Neuronal stem cell (in vitro differentiated cells): ENCODE data around the gene ARFGAP1.

Experiments
- DNase-seq: peaks from one replicate; pipeline ENCODE4 v3.0.0-alpha.2; 2013; ENCODE audit warnings: low spot score
- H2AFZ ChIP-seq: one replicate; pipeline ENCODE4 v1.6.1; 2013; ENCODE audit warnings: mild to moderate bottlenecking, low read length, inconsistent platforms
- H2AK5ac ChIP-seq: 2 replicates; pipeline ENCODE4 v1.6.1; 2013; ENCODE audit warnings: low read depth, mild to moderate bottlenecking, inconsistent platforms, low read length, moderate library complexity, mixed read lengths
- H2BK120ac ChIP-seq: 2 replicates; pipeline ENCODE4 v1.6.1; 2013; ENCODE audit warnings: low read depth, mild to moderate bottlenecking, inconsistent platforms, low read length, moderate library complexity, mixed read lengths
- H2BK12ac ChIP-seq: one replicate; pipeline ENCODE4 v1.6.1; 2013; ENCODE audit warnings: low read length, inconsistent platforms
- H2BK15ac ChIP-seq: 2 replicates; pipeline ENCODE4 v1.6.1; 2013; ENCODE audit warnings: mild to moderate bottlenecking, low read length, inconsistent platforms, mixed read lengths
- H2BK5ac ChIP-seq: one replicate; pipeline ENCODE4 v1.6.1; 2013; ENCODE audit warnings: inconsistent platforms, mild to moderate bottlenecking, low read length, moderate library complexity
- H3K14ac ChIP-seq: one replicate; pipeline ENCODE4 v1.6.1; 2013; ENCODE audit warnings: low read length, inconsistent platforms
- H3K18ac ChIP-seq: 2 replicates; pipeline ENCODE4 v1.6.1; 2013; ENCODE audit warnings: low read length, inconsistent platforms
- H3K23ac ChIP-seq: 2 replicates; pipeline ENCODE4 v1.6.1; 2013; ENCODE audit warnings: low read depth, mild to moderate bottlenecking, mixed read lengths, low read length, inconsistent platforms; ENCODE audit not compliant: poor library complexity
- H3K27ac ChIP-seq: replicated peaks from 3 replicates; pipeline ENCODE4 v1.5.1; 2013; ENCODE audit warnings: low read length, inconsistent platforms
- H3K27me3 ChIP-seq, 3 experiments: 2 replicates each; pipeline ENCODE4 v1.6.1; 2013; ENCODE audit warnings: low read length in 3 of 3, mild to moderate bottlenecking in 2 of 3, inconsistent platforms in 1 of 3, low read depth in 1 of 3, mixed read lengths in 1 of 3, moderate library complexity in 1 of 3; ENCODE audit not compliant: control insufficient read depth in 3 of 3, insufficient read depth in 3 of 3
- H3K36me3 ChIP-seq, 2 donors: replicated peaks in 1 of 2; 2 replicates each; pipeline ENCODE4 v1.6.1; 2013; ENCODE audit warnings: low read length in 2 of 2; ENCODE audit not compliant: control insufficient read depth in 2 of 2, insufficient read depth in 2 of 2
- H3K4ac ChIP-seq: 2 replicates; pipeline ENCODE4 v1.6.1; 2013; ENCODE audit warnings: inconsistent platforms, mild to moderate bottlenecking, low read length, moderate library complexity
- H3K4me1 ChIP-seq, 2 donors: 1 replicate in 1 of 2; 2 replicates in 1 of 2; pipeline ENCODE4 v1.6.1; 2013; ENCODE audit warnings: low read length in 2 of 2, low read depth in 1 of 2; ENCODE audit not compliant: control insufficient read depth in 2 of 2, insufficient read depth in 1 of 2
- H3K4me2 ChIP-seq: one replicate; pipeline ENCODE4 v1.6.1; 2013; ENCODE audit warnings: mild to moderate bottlenecking, low read length, inconsistent platforms; ENCODE audit not compliant: insufficient read depth, poor library complexity, severe bottlenecking
- H3K4me3 ChIP-seq, 2 donors: 2 replicates each; pipeline ENCODE4 v1.5.1; 2013; ENCODE audit warnings: low read length in 2 of 2, mild to moderate bottlenecking in 2 of 2, inconsistent platforms in 1 of 2, moderate library complexity in 1 of 2
- H3K79me1 ChIP-seq: one replicate; pipeline ENCODE4 v1.6.1; 2013; ENCODE audit warnings: low read depth, mild to moderate bottlenecking, inconsistent platforms, low read length, moderate library complexity
- H3K9ac ChIP-seq: one replicate; pipeline ENCODE4 v1.6.1; 2013; ENCODE audit warnings: mild to moderate bottlenecking, low read depth, low read length, inconsistent platforms; ENCODE audit not compliant: poor library complexity
- H3K9me3 ChIP-seq, 2 donors: replicated peaks in 1 of 2; 2 replicates each; pipeline versions ENCODE3 to v1.6.1; 2013; ENCODE audit warnings: low read length in 2 of 2, mild to moderate bottlenecking in 2 of 2, inconsistent platforms in 1 of 2, low read depth in 1 of 2, mixed read lengths in 1 of 2, moderate library complexity in 1 of 2; ENCODE audit not compliant: control insufficient read depth in 2 of 2, insufficient read depth in 1 of 2
- H4K8ac ChIP-seq: one replicate; pipeline ENCODE4 v1.6.1; 2013; ENCODE audit warnings: low read depth, mild to moderate bottlenecking, inconsistent platforms, low read length, moderate library complexity
- H4K91ac ChIP-seq: one replicate; pipeline ENCODE4 v1.6.1; 2013; ENCODE audit warnings: low read length, low read depth, mild to moderate bottlenecking, inconsistent platforms; ENCODE audit not compliant: poor library complexity
- WGBS, 2 donors: extraction: QIAGEN DNeasy Blood & Tissue Kit; methylation state at CpG; one replicate each; pipeline ENCODE4 v1.1.7; 2013; ENCODE audit warnings: missing lambda C conversion rate in 2 of 2, mixed read lengths in 1 of 2; ENCODE audit not compliant: insufficient read length in 2 of 2, insufficient replicate concordance in 1 of 2; ENCODE audit errors: extremely low coverage in 2 of 2; 5-methylcytosine and 5-hydroxymethylcytosine counted together

The ARFGAP1 gene

DNA sequence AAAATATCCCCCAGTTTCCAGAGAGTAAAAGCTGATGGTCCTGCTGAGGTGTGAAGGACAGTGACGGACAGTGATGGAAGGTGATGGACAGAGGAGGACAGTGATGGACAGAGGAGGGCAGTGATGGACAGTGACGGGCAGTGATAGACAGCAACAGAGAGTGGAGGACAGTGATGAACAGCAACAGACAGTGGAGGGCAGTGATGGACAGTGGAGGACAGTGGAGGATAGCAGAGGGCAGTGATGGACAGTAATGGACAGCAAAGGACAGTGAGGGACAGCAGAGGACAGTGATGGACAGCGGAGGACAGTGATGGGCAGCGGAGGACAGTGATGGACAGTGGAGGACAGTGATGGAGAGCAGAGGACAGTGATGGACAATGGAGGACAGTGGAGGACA lies 15.7 kb upstream of the ARFGAP1 start:
- H3K9me3 ChIP-seq: peaks cover 0 to 18% of the 10 kb centered on the region in 2 donors
- H2BK12ac ChIP-seq: no peak overlapping the region
- no peak overlapping the region for H3K4ac ChIP-seq
- no peak overlapping the region for H3K4me2 ChIP-seq
- no peak overlapping the region for H3K18ac ChIP-seq
- H3K9ac ChIP-seq: peak overlapping the region; percentile 37
- peak overlapping the region; percentile 26 for H2BK15ac ChIP-seq
- H2AFZ ChIP-seq: no peak overlapping the region
- no peak overlapping the region for H2BK120ac ChIP-seq
- peaks cover 4% of the 10 kb centered on the region for H3K79me1 ChIP-seq
- H3K4me1 ChIP-seq: peaks cover 41 to 47% of the 10 kb centered on the region in 2 donors
- H3K27ac ChIP-seq: no peak overlapping the region
- peak overlapping the region in 1 of 2 donors; percentile 47 for H3K4me3 ChIP-seq
- no peaks in the 10 kb centered on the region for H3K27me3 ChIP-seq
- no CpG with 5 or more reads among the region's 4 CpGs for WGBS, 2 donors
- no peak overlapping the region for H3K23ac ChIP-seq
- H3K36me3 ChIP-seq: peaks cover 0 to 1% of the 10 kb centered on the region in 2 donors
- H4K8ac ChIP-seq: no peak overlapping the region
- H4K91ac ChIP-seq: no peak overlapping the region
- peak overlapping the region; percentile 40 for H3K14ac ChIP-seq
- no peak for DNase-seq
- H2AK5ac ChIP-seq: no peak overlapping the region
- peak overlapping the region; percentile 30 for H2BK5ac ChIP-seq

- no peak overlapping the region for H3K4me2 ChIP-seq
- peak overlapping the region; percentile 78 for H3K9ac ChIP-seq
- DNase-seq: no peak
- peak overlapping the region; percentile 39 for H3K4ac ChIP-seq
- H3K4me3 ChIP-seq: no peak overlapping the region
- no peak overlapping the region for H4K8ac ChIP-seq
- no CpG with 5 or more reads among the region's 13 CpGs for WGBS, 2 donors
- peaks cover 4% of the 10 kb centered on the region for H3K79me1 ChIP-seq
- H2BK5ac ChIP-seq: no peak overlapping the region
- H3K27me3 ChIP-seq: no peaks in the 10 kb centered on the region
- H3K36me3 ChIP-seq: peaks cover 0 to 1% of the 10 kb centered on the region in 2 donors
- peak overlapping the region; percentile 86 for H2BK12ac ChIP-seq
- peak overlapping the region; percentile 46 for H3K23ac ChIP-seq
- peak overlapping the region; percentile 17 for H2AK5ac ChIP-seq
- no peak overlapping the region for H4K91ac ChIP-seq
- peaks cover 0 to 18% of the 10 kb centered on the region in 2 donors for H3K9me3 ChIP-seq
- H3K18ac ChIP-seq: no peak overlapping the region
- no peak overlapping the region for H2AFZ ChIP-seq
- H2BK15ac ChIP-seq: no peak overlapping the region
- H2BK120ac ChIP-seq: no peak overlapping the region
- H3K27ac ChIP-seq: no peak overlapping the region
- no peak overlapping the region for H3K14ac ChIP-seq
- peaks cover 39 to 46% of the 10 kb centered on the region in 2 donors for H3K4me1 ChIP-seq
Measured at GRCh38 chr20:63257629-63258028, 15.0 kb upstream of the ARFGAP1 start.

DNA sequence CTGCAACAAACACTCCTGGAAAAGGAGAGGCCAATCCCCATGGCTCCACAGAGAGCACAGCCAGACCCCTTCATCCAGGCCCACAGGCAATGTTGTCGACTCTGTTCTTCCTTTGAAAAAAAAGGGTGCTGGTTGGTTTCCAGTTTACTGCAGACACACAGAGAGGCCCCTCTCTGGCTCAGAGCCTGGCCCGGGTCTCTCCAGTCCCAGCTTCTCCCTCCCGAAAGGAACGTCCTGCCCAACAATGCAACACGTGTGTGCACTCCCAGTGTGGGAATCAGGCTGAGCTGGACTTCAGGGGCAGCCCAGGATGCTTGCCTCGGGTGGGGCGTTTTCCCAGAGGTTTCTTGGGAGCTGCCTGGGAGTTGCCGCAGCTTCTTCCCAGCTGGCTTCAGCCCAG lies 13.8 kb upstream of the ARFGAP1 start:
- Histone ChIP-seq H2BK12ac (no peak overlapping the region), H3K4ac (no peak overlapping the region), H3K9ac (no peak overlapping the region), H3K36me3 (peaks cover 0 to 1% of the 10 kb centered on the region in 2 donors), H3K27ac (no peak overlapping the region), H2BK5ac (no peak overlapping the region), H3K18ac (peak overlapping the region; percentile 8), H3K4me1 (peaks cover 33 to 45% of the 10 kb centered on the region in 2 donors), H3K4me3 (no peak overlapping the region), H3K23ac (no peak overlapping the region), H4K91ac (no peak overlapping the region), H2AFZ (no peak overlapping the region), H2BK120ac (no peak overlapping the region), H2AK5ac (no peak overlapping the region), H3K9me3 (peaks cover 0 to 18% of the 10 kb centered on the region in 2 donors), H3K14ac (no peak overlapping the region), H3K27me3 (no peaks in the 10 kb centered on the region), H2BK15ac (no peak overlapping the region), H3K4me2 (no peak overlapping the region), H3K79me1 (no peaks in the 10 kb centered on the region), H4K8ac (no peak overlapping the region)
- DNase-seq: no peak
- no CpG with 5 or more reads among the region's 8 CpGs for WGBS, 2 donors

DNA sequence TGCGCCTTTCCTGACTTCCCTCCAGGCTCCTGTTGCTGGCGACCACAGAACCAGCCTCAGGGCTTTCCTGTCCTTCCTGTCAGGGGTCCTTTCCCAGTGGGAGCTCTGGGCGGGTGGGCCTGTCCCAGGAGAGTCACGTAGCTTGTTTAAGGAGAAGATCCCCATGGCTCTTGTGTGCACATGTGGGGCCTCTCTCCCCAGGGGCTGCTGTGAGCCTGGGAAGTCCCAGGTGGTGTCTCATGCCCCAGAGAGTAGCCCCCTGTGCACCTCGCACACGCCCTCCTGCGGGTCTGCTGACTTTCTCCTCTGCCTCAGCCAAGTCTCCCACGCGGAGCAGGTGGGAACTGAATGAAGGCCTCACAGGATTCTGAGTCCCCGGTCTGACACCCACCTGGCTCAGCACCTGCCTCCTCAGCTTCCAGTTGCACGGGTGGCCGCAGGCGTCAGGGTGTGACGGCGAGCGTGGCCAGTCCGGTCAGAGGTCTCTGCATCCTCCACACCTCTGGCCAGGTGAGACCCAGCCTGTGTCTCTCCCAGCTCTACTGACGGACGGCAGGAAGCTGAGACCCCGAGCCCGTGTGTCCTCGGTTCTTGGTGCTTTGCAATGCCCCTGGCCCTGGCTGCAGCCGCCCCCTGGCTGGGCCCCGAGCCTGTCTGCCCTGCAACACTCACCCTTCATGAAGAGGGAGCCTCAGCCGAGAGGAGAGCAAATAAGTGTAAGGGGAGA lies 12.7 kb upstream of the ARFGAP1 start:
- H2AK5ac ChIP-seq: peak overlapping the region; percentile 98
- WGBS, 2 donors: no CpG with 5 or more reads among the region's 25 CpGs

More for the DNA sequence above, 12.7 kb upstream of the ARFGAP1 start:
- Histone ChIP-seq H4K8ac (no peak overlapping the region), H3K4me1 (peaks cover 30 to 52% of the 10 kb centered on the region in 2 donors), H3K4me3 (no peak overlapping the region), H3K4me2 (no peak overlapping the region), H2BK5ac (no peak overlapping the region), H3K18ac (peak overlapping the region; percentile 90), H2BK12ac (peak overlapping the region; percentile 17), H2BK15ac (peak overlapping the region; percentile 98), H3K23ac (peak overlapping the region; percentile 23), H3K9me3 (peaks cover 0 to 18% of the 10 kb centered on the region in 2 donors), H3K27me3 (no peaks in the 10 kb centered on the region), H4K91ac (no peak overlapping the region), H3K4ac (no peak overlapping the region), H3K9ac (peak overlapping the region; percentile 64), H2BK120ac (peak overlapping the region; percentile 81), H3K14ac (peak overlapping the region; percentile 63), H3K79me1 (no peaks in the 10 kb centered on the region), H3K27ac (no peak overlapping the region), H2AFZ (no peak overlapping the region), H3K36me3 (peaks cover 0 to 1% of the 10 kb centered on the region in 2 donors)
- DNase-seq: no peak
